Measurements from ENCODE around the gene ANKRD40. TPM values are rescaled to one million over a fixed set of nuclear protein-coding genes. Genes with fewer than 3 reads are reported as not detected.

The ANKRD40 gene
- total and polyA plus RNA-seq, 2 donors (not counting 1 experiment from before 2014, with no cell fraction given) = 13.7 to 35.3 TPM

DNA sequence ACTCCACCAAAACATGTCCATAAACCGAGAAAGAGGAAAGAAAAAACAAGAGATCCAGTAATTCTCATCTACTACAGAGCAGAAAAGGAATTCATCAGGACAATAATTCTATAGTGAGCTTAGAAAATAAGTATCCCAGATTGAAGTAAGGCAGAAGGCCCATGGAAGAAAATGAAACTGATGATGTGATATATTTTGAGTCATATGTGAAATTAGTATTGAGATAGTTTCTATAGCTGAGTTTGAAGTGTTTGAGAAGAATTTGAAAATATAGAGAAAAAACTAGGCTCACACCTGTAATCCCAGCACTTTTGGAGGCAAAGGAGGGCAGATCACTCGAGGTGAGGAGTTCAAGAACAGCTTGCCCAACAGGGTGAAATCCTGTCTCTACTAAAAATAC lies 31.4 kb upstream of the ANKRD40 start:
- H3K27me3 Mint-ChIP-seq = no peaks in the 10 kb centered on the region
- H3K4me2 ChIP-seq (replicated peaks; ENCODE audit: low read depth, low read length, poor library complexity, severe bottlenecking) = no peak overlapping the region
- H3K9me3 Mint-ChIP-seq (ENCODE audit: insufficient read depth) = no peaks in the 10 kb centered on the region
- H3K9me3 ChIP-seq (ENCODE audit: control extremely low read depth in 1 of 3, control insufficient read depth in 2 of 3, insufficient read depth in 1 of 3, low read length in 2 of 3) = no peaks in the 10 kb centered on the region
- CTCF ChIA-PET = no interaction called here
- no peaks in the 10 kb centered on the region for H3K4me1 ChIP-seq (ENCODE audit: control insufficient read depth in 2 of 2, insufficient read depth in 2 of 2, low read length in 2 of 2)
- peaks cover 77% of the 10 kb centered on the region for H3K79me2 ChIP-seq (ENCODE audit: control insufficient read depth, insufficient read depth, low read length)
- H3K4me3 Mint-ChIP-seq = no peak overlapping the region
- H3K27me3 ChIP-seq (replicated peaks in 1 of 4; ENCODE audit: control extremely low read depth in 1 of 4, control insufficient read depth in 3 of 4, insufficient read depth in 4 of 4, low read length in 3 of 4) = no peaks in the 10 kb centered on the region
- intact Hi-C loops (cut with micrococcal nuclease) = no loop called here
- H2AFZ ChIP-seq (ENCODE audit: insufficient read depth, low read depth, low read length, poor library complexity, severe bottlenecking) = no peak overlapping the region
- TF ChIP-seq EZH2 (IDR thresholded peaks at IDR 0.05; ENCODE audit: borderline replicate concordance, insufficient read depth, low read depth, low read length, poor library complexity, severe bottlenecking) (no peak), CTCF (IDR thresholded peaks at IDR 0.05) (no peak)
- no CpG with 5 or more reads among the region's 2 CpGs for WGBS (ENCODE audit: insufficient coverage)
- peaks cover 12% of the 10 kb centered on the region for H3K4me1 Mint-ChIP-seq
- no peak for DNase-seq
- no peak for ATAC-seq (ENCODE audit: low read depth)
- peaks cover 2 to 62% of the 10 kb centered on the region in 2 experiments for H3K36me3 ChIP-seq (replicated peaks in 1 of 2; ENCODE audit: control extremely low read depth in 1 of 2, control insufficient read depth in 1 of 2, extremely low read depth in 1 of 2, insufficient read depth in 2 of 2, low read length in 1 of 2)
- POLR2A ChIA-PET = no interaction called here
- no peak overlapping the region for H3K27ac ChIP-seq (ENCODE audit: low read length in 2 of 2)
- H3K9ac ChIP-seq (ENCODE audit: low read length) = no peak overlapping the region
- H4K20me1 ChIP-seq (ENCODE audit: control insufficient read depth, insufficient read depth, low read length, poor library complexity, severe bottlenecking) = peaks cover 79% of the 10 kb centered on the region
- no peak overlapping the region for H3K27ac Mint-ChIP-seq
- no peak overlapping the region for H3K4me3 ChIP-seq (ENCODE audit: control extremely low read depth in 1 of 5, extremely low read depth in 1 of 5, insufficient read depth in 1 of 5, low read depth in 2 of 5, low read length in 4 of 5)

- no peaks in the 10 kb centered on the region for H3K27me3 Mint-ChIP-seq
- DNase-seq (no peak), ATAC-seq (ENCODE audit: low read depth) (no peak)
- Histone ChIP-seq H2AFZ (ENCODE audit: insufficient read depth, low read depth, low read length, poor library complexity, severe bottlenecking) (no peak overlapping the region), H3K79me2 (ENCODE audit: control insufficient read depth, insufficient read depth, low read length) (peaks cover 90% of the 10 kb centered on the region), H3K27ac (ENCODE audit: low read length in 2 of 2) (no peak overlapping the region), H3K4me1 (ENCODE audit: control insufficient read depth in 2 of 2, insufficient read depth in 2 of 2, low read length in 2 of 2) (no peaks in the 10 kb centered on the region), H3K27me3 (replicated peaks in 1 of 4; ENCODE audit: control extremely low read depth in 1 of 4, control insufficient read depth in 3 of 4, insufficient read depth in 4 of 4, low read length in 3 of 4) (no peaks in the 10 kb centered on the region), H4K20me1 (ENCODE audit: control insufficient read depth, insufficient read depth, low read length, poor library complexity, severe bottlenecking) (peaks cover 83% of the 10 kb centered on the region), H3K36me3 (replicated peaks in 1 of 2; ENCODE audit: control extremely low read depth in 1 of 2, control insufficient read depth in 1 of 2, extremely low read depth in 1 of 2, insufficient read depth in 2 of 2, low read length in 1 of 2) (peaks cover 2 to 45% of the 10 kb centered on the region in 2 experiments), H3K4me2 (replicated peaks; ENCODE audit: low read depth, low read length, poor library complexity, severe bottlenecking) (no peak overlapping the region), H3K4me3 (ENCODE audit: control extremely low read depth in 1 of 5, extremely low read depth in 1 of 5, insufficient read depth in 1 of 5, low read depth in 2 of 5, low read length in 4 of 5) (no peak overlapping the region), H3K9ac (ENCODE audit: low read length) (no peak overlapping the region), H3K9me3 (ENCODE audit: control extremely low read depth in 1 of 3, control insufficient read depth in 2 of 3, insufficient read depth in 1 of 3, low read length in 2 of 3) (no peaks in the 10 kb centered on the region)
- CTCF ChIA-PET = no interaction called here
- no peaks in the 10 kb centered on the region for H3K9me3 Mint-ChIP-seq (ENCODE audit: insufficient read depth)
- intact Hi-C loops (cut with micrococcal nuclease) = no loop called here
- no peak overlapping the region for H3K4me3 Mint-ChIP-seq
- POLR2A ChIA-PET = no interaction called here
- 78% methylated on average over 2 of the region's 2 CpGs for WGBS (ENCODE audit: insufficient coverage)
- TF ChIP-seq EZH2 (IDR thresholded peaks at IDR 0.05; ENCODE audit: borderline replicate concordance, insufficient read depth, low read depth, low read length, poor library complexity, severe bottlenecking) = no peak
- no peak for TF ChIP-seq CTCF (IDR thresholded peaks at IDR 0.05)
- no peak overlapping the region for H3K27ac Mint-ChIP-seq
- peaks cover 18% of the 10 kb centered on the region for H3K4me1 Mint-ChIP-seq
Measured at GRCh38 chr17:50737118-50737698, 29.5 kb upstream of the ANKRD40 start.

All from B cell (primary cell).